Measurements from ENCODE around the gene KLF13. TPM values are rescaled to one million over a fixed set of nuclear protein-coding genes. Genes with fewer than 3 reads are reported as not detected.

The KLF13 gene
- total and polyA plus RNA-seq, 2 experiments from 2014 or later = 23.5 to 28.6 TPM

DNA sequence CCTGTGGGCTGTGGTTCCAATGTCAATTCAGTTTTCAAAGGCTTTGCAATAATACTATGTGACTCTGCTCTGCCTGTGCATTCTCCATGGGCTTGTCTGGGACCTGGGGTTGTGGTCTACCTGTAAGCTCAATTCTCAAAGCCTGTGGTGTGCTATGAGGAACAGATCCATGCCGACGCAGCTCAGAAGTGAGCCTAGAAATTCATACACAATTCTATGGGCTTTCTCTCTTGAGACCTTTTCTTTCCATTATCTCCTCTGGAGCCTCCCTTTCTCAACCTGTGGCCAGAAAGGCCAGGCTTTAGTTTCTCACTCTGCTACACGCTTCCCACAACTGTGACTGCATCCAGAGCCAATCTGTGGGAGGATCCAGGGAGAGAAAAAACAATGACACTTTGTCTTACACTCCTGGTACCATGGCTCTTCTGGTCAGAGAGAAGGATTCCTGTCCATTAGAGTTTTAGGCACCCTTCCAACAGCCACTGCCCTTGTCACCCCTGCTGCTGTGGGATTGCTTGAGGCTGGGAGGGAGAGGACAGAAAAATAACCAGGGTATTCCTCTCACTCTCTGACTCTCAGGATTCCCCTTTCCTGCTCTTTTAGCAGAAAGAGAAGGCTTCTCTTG is 34.1 kb upstream of the KLF13 start (continued):
- TF ChIP-seq ZNF462 (CRISPR knock-in tag; IDR thresholded peaks at IDR 0.05) = no peak
- TF ChIP-seq ZNF114 (CRISPR knock-in tag; IDR thresholded peaks at IDR 0.05) = no peak
- no peak for TF ChIP-seq JUNB (IDR thresholded peaks at IDR 0.05; ENCODE audit: unreplicated experiment)
- TF ChIP-seq POLR2AphosphoS5 (IDR thresholded peaks at IDR 0.05; ENCODE audit: low read depth) = no peak

- Histone ChIP-seq H3K79me2 (replicated peaks; ENCODE audit: insufficient read depth) (no peaks in the 10 kb centered on the region), H3K9me2 (ENCODE audit: insufficient read depth) (no peaks in the 10 kb centered on the region), H3K4me1 (ENCODE audit: insufficient read depth) (peaks cover 7% of the 10 kb centered on the region), H3K4me3 (no peak overlapping the region), H4K20me1 (replicated peaks; ENCODE audit: insufficient read depth) (no peaks in the 10 kb centered on the region), H3F3A (replicated peaks; ENCODE audit: low read depth) (no peaks in the 10 kb centered on the region), H2AFZ (no peak overlapping the region), H3K27ac (ENCODE audit: low read depth) (no peak overlapping the region), H3K36me3 (ENCODE audit: insufficient read depth) (no peaks in the 10 kb centered on the region), H3K4me2 (no peak overlapping the region), H3K27me3 (ENCODE audit: insufficient read depth) (no peaks in the 10 kb centered on the region)
- no peaks in the 10 kb centered on the region for H3K9me3 Mint-ChIP-seq
- no peak for DNase-seq (ENCODE audit: low spot score)
- H3K4me3 Mint-ChIP-seq = no peak overlapping the region
- peaks cover 20% of the 10 kb centered on the region for H3K4me1 Mint-ChIP-seq
- H3K27me3 Mint-ChIP-seq (ENCODE audit: insufficient read depth, low read depth, poor library complexity) = peaks cover 2% of the 10 kb centered on the region
- H3K36me3 Mint-ChIP-seq (ENCODE audit: low read depth) = no peaks in the 10 kb centered on the region
- H3K27ac Mint-ChIP-seq = no peak overlapping the region
- ATAC-seq = no peak
- TF ChIP-seq, protein P1, sequence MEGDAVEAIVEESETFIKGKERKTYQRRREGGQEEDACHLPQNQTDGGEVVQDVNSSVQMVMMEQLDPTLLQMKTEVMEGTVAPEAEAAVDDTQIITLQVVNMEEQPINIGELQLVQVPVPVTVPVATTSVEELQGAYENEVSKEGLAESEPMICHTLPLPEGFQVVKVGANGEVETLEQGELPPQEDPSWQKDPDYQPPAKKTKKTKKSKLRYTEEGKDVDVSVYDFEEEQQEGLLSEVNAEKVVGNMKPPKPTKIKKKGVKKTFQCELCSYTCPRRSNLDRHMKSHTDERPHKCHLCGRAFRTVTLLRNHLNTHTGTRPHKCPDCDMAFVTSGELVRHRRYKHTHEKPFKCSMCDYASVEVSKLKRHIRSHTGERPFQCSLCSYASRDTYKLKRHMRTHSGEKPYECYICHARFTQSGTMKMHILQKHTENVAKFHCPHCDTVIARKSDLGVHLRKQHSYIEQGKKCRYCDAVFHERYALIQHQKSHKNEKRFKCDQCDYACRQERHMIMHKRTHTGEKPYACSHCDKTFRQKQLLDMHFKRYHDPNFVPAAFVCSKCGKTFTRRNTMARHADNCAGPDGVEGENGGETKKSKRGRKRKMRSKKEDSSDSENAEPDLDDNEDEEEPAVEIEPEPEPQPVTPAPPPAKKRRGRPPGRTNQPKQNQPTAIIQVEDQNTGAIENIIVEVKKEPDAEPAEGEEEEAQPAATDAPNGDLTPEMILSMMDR (conservative IDR thresholded peaks at IDR 0.05; ENCODE audit: low read depth in 2 of 2) = no peak
- TF ChIP-seq, protein P2, sequence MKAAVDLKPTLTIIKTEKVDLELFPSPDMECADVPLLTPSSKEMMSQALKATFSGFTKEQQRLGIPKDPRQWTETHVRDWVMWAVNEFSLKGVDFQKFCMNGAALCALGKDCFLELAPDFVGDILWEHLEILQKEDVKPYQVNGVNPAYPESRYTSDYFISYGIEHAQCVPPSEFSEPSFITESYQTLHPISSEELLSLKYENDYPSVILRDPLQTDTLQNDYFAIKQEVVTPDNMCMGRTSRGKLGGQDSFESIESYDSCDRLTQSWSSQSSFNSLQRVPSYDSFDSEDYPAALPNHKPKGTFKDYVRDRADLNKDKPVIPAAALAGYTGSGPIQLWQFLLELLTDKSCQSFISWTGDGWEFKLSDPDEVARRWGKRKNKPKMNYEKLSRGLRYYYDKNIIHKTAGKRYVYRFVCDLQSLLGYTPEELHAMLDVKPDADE (IDR thresholded peaks at IDR 0.05) = no peak
- TF ChIP-seq CREB1 (CRISPR knock-in tag; IDR thresholded peaks at IDR 0.05; ENCODE audit: low read depth) (no peak), STAT1 (IDR thresholded peaks at IDR 0.05; ENCODE audit: unreplicated experiment) (no peak), EZH2 (IDR thresholded peaks at IDR 0.05; ENCODE audit: low read depth, unreplicated experiment) (no peak), ZNF114 (CRISPR knock-in tag; IDR thresholded peaks at IDR 0.05) (no peak), NANOG (IDR thresholded peaks at IDR 0.05; ENCODE audit: borderline replicate concordance) (no peak), JUNB (IDR thresholded peaks at IDR 0.05; ENCODE audit: unreplicated experiment) (no peak)
- TF ChIP-seq, protein P3, sequence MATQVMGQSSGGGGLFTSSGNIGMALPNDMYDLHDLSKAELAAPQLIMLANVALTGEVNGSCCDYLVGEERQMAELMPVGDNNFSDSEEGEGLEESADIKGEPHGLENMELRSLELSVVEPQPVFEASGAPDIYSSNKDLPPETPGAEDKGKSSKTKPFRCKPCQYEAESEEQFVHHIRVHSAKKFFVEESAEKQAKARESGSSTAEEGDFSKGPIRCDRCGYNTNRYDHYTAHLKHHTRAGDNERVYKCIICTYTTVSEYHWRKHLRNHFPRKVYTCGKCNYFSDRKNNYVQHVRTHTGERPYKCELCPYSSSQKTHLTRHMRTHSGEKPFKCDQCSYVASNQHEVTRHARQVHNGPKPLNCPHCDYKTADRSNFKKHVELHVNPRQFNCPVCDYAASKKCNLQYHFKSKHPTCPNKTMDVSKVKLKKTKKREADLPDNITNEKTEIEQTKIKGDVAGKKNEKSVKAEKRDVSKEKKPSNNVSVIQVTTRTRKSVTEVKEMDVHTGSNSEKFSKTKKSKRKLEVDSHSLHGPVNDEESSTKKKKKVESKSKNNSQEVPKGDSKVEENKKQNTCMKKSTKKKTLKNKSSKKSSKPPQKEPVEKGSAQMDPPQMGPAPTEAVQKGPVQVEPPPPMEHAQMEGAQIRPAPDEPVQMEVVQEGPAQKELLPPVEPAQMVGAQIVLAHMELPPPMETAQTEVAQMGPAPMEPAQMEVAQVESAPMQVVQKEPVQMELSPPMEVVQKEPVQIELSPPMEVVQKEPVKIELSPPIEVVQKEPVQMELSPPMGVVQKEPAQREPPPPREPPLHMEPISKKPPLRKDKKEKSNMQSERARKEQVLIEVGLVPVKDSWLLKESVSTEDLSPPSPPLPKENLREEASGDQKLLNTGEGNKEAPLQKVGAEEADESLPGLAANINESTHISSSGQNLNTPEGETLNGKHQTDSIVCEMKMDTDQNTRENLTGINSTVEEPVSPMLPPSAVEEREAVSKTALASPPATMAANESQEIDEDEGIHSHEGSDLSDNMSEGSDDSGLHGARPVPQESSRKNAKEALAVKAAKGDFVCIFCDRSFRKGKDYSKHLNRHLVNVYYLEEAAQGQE (IDR thresholded peaks at IDR 0.05; ENCODE audit: unreplicated experiment) = no peak
Measured at GRCh38 chr15:31293655-31294054, 33.0 kb upstream of the KLF13 start.
